GM19452 (cell line): Measurements from ENCODE around the gene C14orf132.

Experiments
- ATAC-seq: cut with Tn5 transposase; IDR thresholded peaks from one replicate; pipeline ENCODE4 v1.9.1; 2021; ENCODE audit not compliant: unreplicated experiment

The C14orf132 gene

GRCh38 chr14:96117101-96117897, 78.1 kb downstream of the C14orf132 start:
- no peak for ATAC-seq

- no peak for ATAC-seq
Observed at GRCh38 chr14:96117960-96118359, 78.8 kb downstream of the C14orf132 start.

- no peak for ATAC-seq
Observed at GRCh38 chr14:96118391-96118790, 79.2 kb downstream of the C14orf132 start.

GRCh38 chr14:96119947-96120346, 80.8 kb downstream of the C14orf132 start:
- ATAC-seq = no peak

GRCh38 chr14:96120392-96120791, 81.2 kb downstream of the C14orf132 start:
- ATAC-seq = no peak

GRCh38 chr14:96120941-96121340, 81.8 kb downstream of the C14orf132 start:
- ATAC-seq = no peak

- ATAC-seq = no peak
Observed at GRCh38 chr14:96121660-96122395, 82.7 kb downstream of the C14orf132 start.

GRCh38 chr14:96122496-96122895, 83.3 kb downstream of the C14orf132 start:
- no peak for ATAC-seq

GRCh38 chr14:96125536-96125935, 86.4 kb downstream of the C14orf132 start:
- no peak for ATAC-seq

- no peak for ATAC-seq
Observed at GRCh38 chr14:96126339-96126782, 87.2 kb downstream of the C14orf132 start.

- ATAC-seq = no peak
Observed at GRCh38 chr14:96126783-96127271, 87.7 kb downstream of the C14orf132 start.

GRCh38 chr14:96129128-96129736, 90.1 kb downstream of the C14orf132 start:
- ATAC-seq = no peak

- ATAC-seq = no peak
Observed at GRCh38 chr14:96130391-96130790, 91.2 kb downstream of the C14orf132 start.

GRCh38 chr14:96130854-96131253, 91.7 kb downstream of the C14orf132 start:
- ATAC-seq = no peak

GRCh38 chr14:96131836-96132235, 92.7 kb downstream of the C14orf132 start:
- no peak for ATAC-seq

GRCh38 chr14:96134508-96134907, 95.3 kb downstream of the C14orf132 start:
- no peak for ATAC-seq

GRCh38 chr14:96135285-96135684, 96.1 kb downstream of the C14orf132 start:
- ATAC-seq = no peak

GRCh38 chr14:96136371-96137005, 97.3 kb downstream of the C14orf132 start:
- no peak for ATAC-seq

- ATAC-seq = no peak
Observed at GRCh38 chr14:96138241-96138640, 99.1 kb downstream of the C14orf132 start.

GRCh38 chr14:96139169-96139568, 100.0 kb downstream of the C14orf132 start:
- ATAC-seq = no peak

GRCh38 chr14:96139879-96140278, 100.7 kb downstream of the C14orf132 start:
- no peak for ATAC-seq
